GM19467 (cell line): ENCODE results near the gene DYNLL1.
"Not testable (repeated sequence)": the region's sequence is repeated elsewhere in the genome, so short reads cannot be mapped to it uniquely, and the experiment has no call there.

Source experiments
- ATAC-seq: cut with Tn5 transposase; IDR thresholded peaks from one replicate; pipeline ENCODE4 v1.9.1; 2021; ENCODE audit warnings: mild to moderate bottlenecking, moderate library complexity; ENCODE audit not compliant: unreplicated experiment

The DYNLL1 gene

GRCh38 chr12:120495731-120496412 is at the start of gene DYNLL1:
Gene DYNLL1 (plus strand): TSS chr12:120496113. CDS start chr12:120496422, 309 bp downstream.
- peak; percentile 87 for ATAC-seq

GRCh38 chr12:120446844-120447178 is 49.1 kb upstream of the DYNLL1 start:
- not testable (repeated sequence) for ATAC-seq

GRCh38 chr12:120447992-120448391 is 47.9 kb upstream of the DYNLL1 start:
- ATAC-seq, result no peak

GRCh38 chr12:120452524-120452923 is 43.4 kb upstream of the DYNLL1 start:
- not testable (repeated sequence) for ATAC-seq

- no peak for ATAC-seq
Observed at GRCh38 chr12:120453060-120453750, 42.7 kb upstream of the DYNLL1 start.

- ATAC-seq, result no peak
Observed at GRCh38 chr12:120453977-120454376, 41.9 kb upstream of the DYNLL1 start.

- no peak for ATAC-seq
Observed at GRCh38 chr12:120455302-120455701, 40.6 kb upstream of the DYNLL1 start.

GRCh38 chr12:120457133-120457532 is 38.8 kb upstream of the DYNLL1 start:
- ATAC-seq, result no peak

GRCh38 chr12:120460157-120460556 is 35.8 kb upstream of the DYNLL1 start:
- ATAC-seq, result no peak

- no peak for ATAC-seq
Observed at GRCh38 chr12:120462099-120462640, 33.7 kb upstream of the DYNLL1 start.

- ATAC-seq, result no peak
Observed at GRCh38 chr12:120463712-120464111, 32.2 kb upstream of the DYNLL1 start.

- ATAC-seq, result no peak
Observed at GRCh38 chr12:120465756-120466155, 30.2 kb upstream of the DYNLL1 start.

GRCh38 chr12:120466560-120467315 is 29.2 kb upstream of the DYNLL1 start:
- no peak for ATAC-seq

GRCh38 chr12:120467439-120467838 is 28.5 kb upstream of the DYNLL1 start:
- no peak for ATAC-seq

- no peak for ATAC-seq
Observed at GRCh38 chr12:120468325-120468820, 27.5 kb upstream of the DYNLL1 start.

- no peak for ATAC-seq
Observed at GRCh38 chr12:120468821-120469449, 27.0 kb upstream of the DYNLL1 start.

GRCh38 chr12:120469450-120470149 is 26.3 kb upstream of the DYNLL1 start, which contains the start of gene SRSF9:
Gene SRSF9 (minus strand): TSS chr12:120469748. CDS start chr12:120469609, 139 bp downstream.
- peak; percentile 77 for ATAC-seq

- no peak for ATAC-seq
Observed at GRCh38 chr12:120470150-120470784, 25.6 kb upstream of the DYNLL1 start.

GRCh38 chr12:120472521-120472920 is 23.4 kb upstream of the DYNLL1 start:
- no peak for ATAC-seq
